Mammary epithelial cell (primary cell): ENCODE measurements around the gene ENTPD1.

Source experiments
- CTCF ChIP-seq, 2 donors: IDR thresholded peaks in 1 of 2; conservative IDR thresholded peaks in 1 of 2; 2 replicates each; pipeline ENCODE4 v1.5.1; 2011 to 2012; ENCODE audit warnings: inconsistent platforms in 2 of 2, low read length in 2 of 2, mild to moderate bottlenecking in 2 of 2, control low read depth in 1 of 2, low read depth in 1 of 2; ENCODE audit not compliant: insufficient read depth in 1 of 2; ENCODE audit errors: extremely low read depth in 1 of 2
- EZH2 ChIP-seq: IDR thresholded peaks from 2 replicates; pipeline ENCODE4 v1.6.1; 2012; ENCODE audit warnings: low read length, inconsistent platforms, borderline replicate concordance

GRCh38 chr10:95794195-95794594 is 38.2 kb downstream of the ENTPD1 start:
- no peak for TF ChIP-seq CTCF (conservative IDR thresholded peaks at IDR 0.05 in 1 of 2, IDR thresholded peaks at IDR 0.05 in 1 of 2; ENCODE audit: extremely low read depth in 1 of 2, insufficient read depth in 1 of 2, low read depth in 1 of 2, low read length in 2 of 2)
- TF ChIP-seq EZH2: no peak
